GM03348 (cell line): ENCODE data around the gene PGM5.

Experiments
- DNase-seq: peaks from one replicate; pipeline ENCODE4 v3.0.0; 2012; ENCODE audit warnings: low spot score

PGM5 gene

DNA sequence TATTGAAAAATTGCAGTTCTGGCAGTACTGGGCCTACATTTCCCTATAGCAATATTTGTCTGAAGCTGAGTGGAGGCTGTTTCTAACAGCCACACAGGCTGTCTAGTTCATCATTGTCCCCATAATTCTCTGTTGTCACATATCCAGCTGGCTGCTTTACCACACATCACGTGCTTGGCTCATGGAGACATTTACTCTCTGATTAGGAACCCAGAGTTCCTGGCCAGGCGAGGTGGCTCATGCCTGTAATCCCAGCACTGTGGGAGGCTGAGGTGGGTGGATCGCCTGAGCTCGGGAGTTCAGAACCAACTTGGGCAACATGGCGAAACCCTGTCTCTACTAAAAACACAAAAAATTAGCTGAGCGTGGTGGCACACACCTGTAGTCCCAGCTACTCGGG, 81.4 kb downstream of the PGM5 start:
- DNase-seq: no peak

DNA sequence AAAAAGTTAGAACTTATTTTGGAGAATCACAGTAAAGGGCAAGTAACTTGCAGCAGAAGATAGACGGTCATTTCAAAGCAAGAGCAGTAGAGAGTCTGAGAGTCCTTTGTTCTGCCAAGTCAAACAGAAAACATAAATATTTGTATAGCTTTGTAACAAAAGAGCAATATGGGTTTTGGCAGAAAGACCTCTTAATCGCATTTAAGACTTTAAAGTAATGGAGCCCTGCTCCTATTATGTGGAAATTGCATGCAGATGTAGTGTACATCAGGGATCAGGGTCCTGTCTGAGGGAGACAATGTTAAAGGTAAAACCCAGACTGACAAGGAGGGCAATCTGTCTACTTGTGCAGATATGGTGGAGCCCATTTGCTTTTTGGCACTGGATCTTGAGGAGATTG, 87.2 kb downstream of the PGM5 start:
- no peak for DNase-seq

DNA sequence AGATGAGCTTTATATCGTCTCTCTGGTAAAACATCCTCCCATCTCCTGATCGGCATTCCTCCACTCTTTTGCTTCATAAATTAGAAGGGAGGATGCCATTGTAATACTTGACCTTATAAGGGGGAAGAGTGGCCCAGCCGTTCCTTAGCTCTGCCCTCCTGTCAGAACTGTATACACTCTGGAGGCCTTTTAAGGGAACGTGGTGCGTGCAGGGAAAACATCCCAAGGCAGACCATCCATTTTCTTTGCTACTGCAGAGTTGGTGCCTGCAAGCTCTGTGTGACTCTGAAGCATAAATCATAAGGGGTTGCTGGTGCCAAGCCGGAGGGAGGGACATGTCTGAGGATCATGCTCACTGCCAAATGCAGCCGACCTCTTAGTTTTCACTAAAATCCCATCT, 90.4 kb downstream of the PGM5 start:
- no peak for DNase-seq

DNA sequence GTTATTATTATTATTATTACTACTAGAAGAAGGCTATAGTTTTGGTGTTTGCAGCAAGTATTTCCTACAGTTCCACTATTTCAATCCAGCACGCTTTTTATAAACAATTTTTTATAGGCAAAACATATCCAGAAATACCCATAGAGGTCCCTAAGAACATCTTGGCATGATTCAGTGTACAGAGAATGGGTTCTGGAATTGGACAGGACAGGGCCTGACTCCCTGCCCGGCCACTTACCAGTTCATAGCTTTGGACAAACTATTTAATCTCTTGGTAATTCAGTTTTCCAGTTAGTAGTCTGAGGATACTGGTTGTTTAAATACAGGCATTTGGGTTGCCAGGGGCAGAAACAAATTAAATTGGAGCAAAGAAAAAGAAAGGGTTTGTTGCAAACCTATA, 91.2 kb downstream of the PGM5 start:
- DNase-seq: no peak

DNA sequence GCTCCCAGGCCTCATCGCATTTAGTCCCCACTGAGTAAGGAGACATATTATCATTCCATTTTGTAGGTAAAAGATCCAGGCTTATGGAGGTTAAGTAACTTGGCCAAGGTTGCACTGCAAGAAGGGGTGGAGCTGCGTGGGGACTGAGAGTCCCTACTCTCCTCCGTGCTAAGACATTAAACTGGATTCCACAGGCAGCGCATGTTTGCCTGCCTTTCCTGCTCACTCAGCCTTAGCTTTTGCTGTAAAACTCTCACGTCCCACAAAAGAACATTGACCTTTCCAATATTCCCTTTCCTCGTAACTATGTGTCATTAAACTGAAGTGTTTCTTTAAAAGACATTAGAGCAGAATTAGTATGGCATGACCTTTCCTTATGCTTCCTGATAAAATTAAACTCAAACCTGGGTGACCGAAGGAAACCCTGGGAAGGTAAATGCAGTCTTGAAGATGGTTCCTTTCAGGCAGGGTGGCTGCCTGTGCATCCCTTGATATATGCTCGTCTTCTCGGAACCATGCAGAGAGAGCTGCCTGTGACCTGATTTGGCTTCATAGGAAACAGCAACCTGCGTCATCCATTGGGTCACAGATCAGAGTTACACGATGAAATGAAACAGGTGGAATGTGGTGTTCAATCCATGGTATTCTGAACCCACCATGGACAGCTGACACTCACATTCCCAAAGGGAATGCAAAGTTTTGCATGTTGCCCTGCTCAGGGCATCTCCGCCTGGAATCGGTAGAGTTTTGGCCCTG, 98.3 kb downstream of the PGM5 start:
- DNase-seq: no peak

DNA sequence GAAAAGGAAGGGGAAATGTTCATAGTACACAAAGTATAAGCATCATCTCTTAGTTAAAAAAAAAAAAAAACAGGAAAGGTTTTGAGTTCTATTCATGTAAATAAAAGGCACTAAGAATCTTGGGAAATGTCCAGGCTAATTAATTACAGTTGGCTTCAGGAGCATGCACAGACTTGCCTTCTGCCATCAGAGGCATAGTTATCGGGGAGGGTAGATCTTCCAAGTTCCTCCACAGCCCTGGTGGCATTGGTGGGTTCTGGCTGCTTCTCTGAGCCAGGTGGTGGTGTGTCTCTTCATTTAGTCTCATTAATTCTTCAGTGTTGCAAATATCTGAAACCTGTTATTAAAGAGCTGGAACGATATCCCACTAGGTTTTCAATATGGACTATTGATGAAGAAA, 99.0 kb downstream of the PGM5 start:
- DNase-seq: no peak

DNA sequence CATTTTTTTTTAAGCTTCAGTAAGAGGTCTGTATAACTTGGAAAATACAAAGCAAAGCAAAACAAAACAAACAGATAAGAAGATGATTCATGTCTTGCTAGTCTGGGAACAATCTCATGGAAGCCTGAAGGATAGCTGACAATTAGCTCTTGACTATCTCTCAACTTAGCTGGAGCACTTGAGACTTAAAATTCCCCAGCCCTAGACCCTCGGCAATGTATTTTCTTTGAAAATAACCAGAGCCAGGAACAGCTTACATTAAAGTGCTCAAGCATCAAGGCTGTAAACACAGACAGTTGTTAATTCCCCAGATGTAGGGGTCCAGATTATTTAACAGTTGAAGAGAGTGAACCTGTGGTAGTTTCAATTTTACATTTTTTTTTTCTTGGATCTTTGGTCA, 101.4 kb downstream of the PGM5 start:
- no peak for DNase-seq

DNA sequence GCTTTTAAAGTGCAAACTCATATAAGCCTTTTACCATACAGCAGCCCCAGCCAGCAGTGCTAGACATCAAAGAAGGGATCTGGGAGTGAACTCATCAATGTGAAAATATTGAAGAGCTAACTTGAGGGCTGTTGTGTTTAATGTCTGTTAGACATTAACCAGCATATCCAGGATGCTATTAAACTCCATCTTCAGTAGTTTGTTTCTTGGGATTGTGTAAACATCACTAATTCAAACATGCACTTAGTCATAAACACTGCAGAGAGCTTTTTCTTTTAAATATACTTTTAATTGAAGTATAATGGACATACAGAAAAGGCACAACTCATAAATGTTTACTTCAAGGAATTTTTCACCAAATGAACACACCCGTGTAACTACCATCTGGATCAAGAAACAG, 102.5 kb downstream of the PGM5 start:
- DNase-seq: no peak

DNA sequence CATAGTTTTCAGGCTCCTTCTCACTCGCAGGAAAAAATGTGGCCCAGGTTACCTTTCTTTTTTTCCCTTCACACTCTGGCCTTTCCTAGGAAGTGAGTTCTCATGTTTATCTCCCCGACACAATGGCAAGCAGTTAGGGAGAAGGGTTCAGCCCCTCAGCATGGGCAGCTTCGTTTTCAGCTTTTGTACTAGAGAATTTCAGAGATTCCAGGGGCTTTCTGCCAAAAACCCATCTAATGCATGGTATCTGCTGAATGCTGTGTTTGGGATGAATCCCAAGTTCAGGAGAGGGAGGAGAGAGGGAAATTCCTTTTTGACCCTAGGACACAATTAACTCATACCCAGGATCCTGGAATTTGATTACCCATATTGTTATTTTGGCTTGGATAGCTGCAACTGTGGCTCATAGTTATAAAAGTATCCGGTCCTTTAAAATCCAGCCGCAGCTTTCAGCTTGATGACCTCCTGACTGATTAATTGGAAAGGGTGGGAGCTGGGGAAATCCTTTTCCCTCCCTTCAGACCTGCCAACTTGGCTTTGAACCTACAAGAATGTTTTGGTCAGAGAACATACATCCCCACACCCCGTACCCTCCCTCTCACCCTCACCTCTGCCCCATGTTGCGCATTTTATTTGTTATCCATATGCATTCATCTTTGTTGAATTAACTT, 105.8 kb downstream of the PGM5 start:
- no peak for DNase-seq

DNA sequence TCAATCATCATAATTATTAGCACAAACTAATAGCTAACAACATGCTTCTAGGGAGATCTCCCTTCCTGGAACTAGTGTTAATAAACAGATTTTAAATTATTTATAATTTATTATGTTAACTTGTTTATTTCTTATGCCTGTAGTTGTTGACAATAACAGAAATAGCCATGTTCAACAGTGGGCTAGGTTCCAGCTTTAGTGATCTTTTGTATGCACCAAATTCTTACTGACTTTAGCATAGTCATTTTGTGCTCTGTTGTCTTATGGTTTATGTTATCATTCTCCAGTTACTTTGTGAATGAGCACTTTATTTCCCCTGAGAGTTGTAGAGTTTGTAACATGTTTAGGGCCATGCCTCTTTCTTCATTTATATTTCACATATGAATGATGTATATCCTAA, 113.7 kb downstream of the PGM5 start:
- no peak for DNase-seq

DNA sequence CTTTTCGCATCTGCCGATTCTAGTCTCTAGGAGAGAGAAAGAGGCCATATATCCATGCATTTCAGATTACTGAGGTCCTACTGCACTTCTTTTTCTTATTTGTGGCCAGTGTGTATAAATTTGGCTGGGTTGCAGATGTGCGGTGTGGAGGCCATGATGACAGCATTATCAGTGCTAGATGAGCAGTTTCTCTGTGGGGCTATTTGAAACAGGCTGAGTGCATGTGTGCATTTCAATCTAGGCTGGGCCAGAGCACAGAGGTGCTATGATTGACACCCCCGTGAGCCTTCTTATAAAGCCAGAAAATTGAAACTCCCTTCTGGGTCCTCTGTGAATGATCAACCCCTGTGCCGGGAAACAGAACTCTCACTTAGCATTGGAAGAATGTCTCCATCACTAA, 114.2 kb downstream of the PGM5 start:
- DNase-seq: no peak

DNA sequence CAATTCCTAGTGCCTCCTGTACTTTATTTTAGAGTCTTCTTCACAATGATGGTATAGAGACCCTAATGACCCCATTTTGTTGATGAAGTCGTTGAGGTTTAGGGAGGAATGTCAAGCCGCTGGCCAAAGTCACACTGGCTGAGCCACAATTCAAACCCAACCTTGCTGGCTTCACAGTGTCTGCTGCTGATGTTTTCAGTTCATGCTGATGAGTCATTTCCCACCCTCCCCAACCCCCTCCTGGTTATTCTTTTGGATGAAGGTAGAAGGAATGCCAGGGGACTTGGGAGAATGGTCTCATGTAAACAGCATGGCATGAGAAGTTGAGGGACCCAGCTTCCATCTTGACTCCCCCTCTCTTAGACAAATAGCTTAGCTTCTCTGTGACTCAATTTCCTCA, 115.7 kb downstream of the PGM5 start:
- no peak for DNase-seq

DNA sequence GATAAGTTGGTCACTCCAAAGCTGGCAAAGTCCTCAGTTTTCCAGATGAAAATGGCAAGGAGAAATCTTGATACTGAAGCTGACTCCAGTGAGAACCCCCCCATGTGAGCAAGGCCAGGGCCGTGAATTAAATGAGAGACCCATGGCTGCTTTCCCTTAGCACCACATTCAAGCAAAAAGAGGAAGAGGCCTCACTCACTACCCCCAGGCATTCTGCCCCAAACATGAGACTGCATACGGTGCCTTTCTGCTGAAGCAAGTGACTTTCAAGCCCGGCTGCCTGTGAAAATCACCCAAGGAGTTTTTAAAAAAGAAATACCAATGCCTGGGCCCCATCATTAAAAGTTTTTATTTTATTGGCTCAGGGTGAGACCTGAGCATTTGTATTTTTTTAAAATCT, 117.4 kb downstream of the PGM5 start:
- DNase-seq: no peak

DNA sequence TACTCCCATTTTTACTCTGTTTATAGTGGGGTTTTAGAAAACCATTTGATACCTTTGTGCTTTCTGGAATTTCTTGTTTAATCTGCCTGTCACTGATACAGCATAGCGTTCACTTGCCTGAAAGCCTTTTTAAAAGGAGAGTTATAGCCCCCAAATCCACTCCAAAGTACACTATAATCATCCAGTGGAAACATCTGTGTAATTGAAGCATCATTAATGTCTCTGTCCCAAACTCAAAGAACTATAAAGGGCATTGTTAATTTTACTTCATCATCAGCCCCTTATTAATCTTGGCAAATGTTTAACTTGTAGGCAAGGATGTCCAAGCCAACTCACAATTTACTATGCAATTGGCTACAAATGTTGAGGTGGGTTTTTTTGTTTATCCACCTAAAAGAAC, 120.0 kb downstream of the PGM5 start:
- DNase-seq: no peak

DNA sequence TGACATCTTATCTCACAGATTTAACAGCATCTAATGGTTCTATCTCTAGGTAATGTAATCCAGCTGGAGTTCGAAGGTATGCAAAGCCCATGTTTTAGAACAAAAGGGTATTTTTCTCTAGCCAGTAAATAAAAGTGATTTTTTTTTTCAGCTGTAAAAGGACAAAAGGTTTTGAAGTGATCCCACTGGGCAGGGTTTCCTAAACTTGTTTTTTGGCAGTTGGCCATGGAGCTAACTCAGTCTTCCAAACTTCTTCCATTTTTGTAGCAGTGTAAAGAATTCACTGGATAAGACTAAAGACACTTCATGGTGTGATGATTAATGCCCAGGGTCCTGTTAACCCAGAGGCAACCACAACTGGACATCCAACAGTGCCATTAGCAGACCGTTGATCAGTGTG, 120.4 kb downstream of the PGM5 start:
- no peak for DNase-seq

DNA sequence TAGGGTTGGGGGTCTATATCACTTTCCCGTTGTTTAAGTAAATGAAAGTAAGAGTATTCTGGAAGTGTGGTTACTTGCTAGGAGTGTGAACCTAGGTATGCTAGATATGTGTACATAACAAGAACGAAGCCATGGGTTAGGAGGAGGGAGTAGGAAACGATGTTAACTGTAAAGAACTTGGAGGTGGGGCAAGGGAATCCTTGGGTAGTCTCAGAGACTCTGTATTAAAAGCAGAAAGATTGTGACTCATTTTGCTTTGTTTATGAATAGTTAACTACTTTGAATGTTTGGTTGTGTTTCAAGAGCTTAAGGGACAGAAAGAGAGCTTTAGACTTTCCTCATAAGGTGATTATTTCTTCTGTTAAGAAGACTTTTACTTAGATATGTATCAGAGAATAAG, 124.4 kb downstream of the PGM5 start:
- DNase-seq: no peak

DNA sequence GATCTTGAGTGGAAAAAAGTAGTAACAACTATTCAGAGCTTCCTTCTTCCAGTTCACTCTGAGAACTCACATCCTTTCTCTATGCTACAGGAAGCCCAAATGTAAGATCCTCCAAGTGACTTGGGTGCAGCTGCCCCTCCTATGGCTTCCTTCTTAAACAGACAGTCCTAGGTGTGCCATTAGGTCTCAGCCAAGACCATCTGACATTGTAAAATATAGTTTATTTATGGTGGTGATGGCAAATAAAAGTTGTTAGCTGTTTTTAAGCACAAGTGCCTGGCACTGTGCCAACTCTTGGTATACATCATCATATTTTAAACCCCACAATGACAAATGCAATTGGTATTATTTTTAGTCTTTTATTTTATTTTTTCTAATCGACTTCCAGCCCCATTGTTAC, 126.1 kb downstream of the PGM5 start:
- no peak for DNase-seq

DNA sequence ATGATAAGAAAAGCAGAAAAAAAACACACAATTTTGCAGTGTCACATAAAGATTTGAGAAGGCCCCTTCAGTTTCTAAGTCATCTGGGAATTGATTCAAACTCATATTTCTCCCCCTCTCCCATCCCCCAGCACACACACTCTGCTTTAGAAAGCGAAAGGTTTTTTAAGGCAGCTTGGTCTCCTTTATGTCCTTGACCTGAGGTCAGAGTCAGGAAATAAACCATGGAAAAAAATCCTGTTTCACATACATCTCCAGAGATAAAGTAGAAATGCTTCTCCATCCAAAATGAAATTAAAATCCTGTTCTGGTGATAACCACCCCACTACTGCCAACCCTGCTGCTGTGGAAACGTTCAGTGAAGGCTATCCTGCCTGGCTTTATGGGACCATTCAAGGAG, 131.7 kb downstream of the PGM5 start:
- no peak for DNase-seq

DNA sequence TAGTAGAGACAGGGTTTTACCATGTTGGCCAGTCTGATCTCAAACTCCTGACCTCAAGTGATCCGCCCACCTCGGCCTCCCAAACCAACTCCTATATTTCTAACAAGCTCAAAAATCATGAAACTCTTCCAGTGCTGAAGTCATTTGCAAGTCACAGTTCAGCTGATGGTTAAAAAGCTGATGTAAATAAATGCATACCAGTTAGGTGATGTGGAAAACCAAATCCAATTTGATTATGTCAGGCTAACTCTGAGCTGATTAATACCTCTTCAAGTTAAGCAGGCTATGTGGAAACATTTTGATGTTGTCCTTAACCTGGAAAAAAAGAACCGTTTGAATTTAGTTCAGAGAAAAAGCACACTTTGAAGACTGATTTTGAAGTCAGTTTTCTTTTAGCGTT, 133.2 kb downstream of the PGM5 start:
- no peak for DNase-seq

DNA sequence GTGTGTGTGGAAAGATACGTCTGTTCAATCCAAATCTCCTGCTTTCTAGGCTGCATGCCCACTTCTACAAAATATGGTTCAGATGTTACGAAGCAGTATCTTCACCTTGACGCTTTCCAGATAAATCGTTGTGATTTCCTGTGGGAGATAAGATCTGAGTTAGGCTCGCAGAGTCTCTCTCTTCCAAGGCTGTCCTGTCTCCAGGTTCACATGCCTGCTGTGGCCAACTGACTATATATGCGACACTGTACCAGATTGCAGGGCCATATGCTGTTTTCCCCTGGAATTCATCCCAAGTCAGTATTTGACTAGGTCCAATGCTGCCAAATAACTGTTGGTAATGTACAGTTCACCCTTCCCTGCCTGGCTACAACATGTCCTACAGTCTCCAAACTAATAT, 136.4 kb downstream of the PGM5 start:
- DNase-seq: no peak

DNA sequence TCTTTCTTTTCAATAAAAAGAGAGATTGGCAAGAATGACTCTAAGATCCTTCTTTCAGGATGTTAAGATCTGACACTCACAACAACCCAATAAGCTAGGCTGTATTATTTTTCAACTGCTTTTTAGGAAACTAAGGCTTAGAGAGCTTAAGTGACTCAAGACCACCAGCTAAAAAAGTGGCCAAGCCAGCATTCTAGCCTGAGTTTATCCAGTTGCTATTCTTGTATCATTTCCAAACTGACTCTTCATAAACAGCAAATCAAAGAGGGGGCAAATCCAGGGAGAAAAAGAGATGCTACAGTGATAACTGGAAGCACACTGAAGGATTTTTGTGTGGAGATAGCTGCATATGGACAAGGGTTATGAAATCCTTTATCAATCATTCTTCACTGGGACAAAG, 137.1 kb downstream of the PGM5 start:
- no peak for DNase-seq

DNA sequence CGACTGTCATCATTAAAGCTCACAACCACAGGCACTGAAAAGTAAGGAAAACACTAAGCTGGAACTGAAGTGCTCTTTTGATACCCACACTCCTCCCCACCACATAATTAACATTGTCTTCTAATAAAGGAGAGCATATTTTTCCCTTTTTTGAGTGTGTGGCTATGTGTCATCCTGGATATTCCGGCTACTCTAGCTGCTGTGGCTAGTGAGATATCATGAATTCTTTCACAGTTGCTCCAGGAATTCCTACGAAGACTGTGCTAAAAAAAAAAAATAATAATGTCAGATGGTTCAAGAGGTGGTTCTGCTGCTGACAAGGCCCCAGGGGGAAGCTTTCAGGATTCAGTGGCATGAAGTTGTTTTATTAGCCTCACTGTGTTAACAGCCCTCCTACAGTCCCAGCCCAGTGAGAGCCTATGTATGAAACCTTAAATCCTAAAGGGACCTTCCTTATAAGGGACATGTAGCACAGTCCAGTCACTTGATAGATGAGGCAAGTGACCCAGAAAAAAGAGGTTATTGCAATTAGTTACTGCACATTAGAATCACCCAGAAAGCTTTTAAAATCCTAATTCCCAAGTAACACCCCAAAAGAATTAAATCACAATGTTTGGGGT, 137.7 kb downstream of the PGM5 start:
- DNase-seq: no peak

DNA sequence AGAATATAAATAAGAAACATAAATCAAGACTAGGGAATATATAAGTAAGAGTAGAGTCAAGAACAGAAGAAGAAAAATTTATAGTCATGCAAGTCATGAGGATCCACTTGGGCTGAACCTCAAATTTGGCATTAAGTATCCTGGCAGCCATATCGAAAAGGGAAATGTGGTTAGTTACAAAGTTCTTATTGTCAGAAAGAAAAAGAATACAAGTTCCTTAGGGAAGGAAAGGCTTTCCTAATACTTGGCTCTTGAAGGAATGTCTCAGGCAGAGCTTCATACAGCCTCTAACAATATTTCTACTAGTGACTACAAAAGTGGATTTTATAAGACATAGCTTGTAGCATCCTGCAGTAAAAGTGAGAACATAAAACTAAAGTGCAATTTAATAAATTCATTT, 138.8 kb downstream of the PGM5 start:
- DNase-seq: no peak

DNA sequence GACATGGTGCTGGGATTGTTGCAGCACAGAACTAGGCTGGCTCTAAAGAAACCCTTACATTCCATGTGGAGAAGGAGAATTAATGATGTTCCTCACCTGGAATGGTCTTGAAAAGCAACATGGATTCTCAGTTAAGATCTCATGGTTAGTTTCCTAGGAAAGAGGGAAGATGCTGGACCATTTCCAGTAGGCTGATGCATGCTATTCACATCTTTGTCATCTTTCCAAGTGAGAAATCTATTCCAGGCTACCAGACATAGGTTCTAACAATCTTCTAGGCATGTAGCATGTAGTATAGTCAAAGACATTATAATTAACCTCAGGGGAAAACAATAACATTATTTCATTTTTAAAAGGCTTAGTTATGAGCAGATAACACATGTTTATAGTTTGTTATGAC, 139.9 kb downstream of the PGM5 start:
- no peak for DNase-seq
